Duodenal mucosa (tissue), 2 donors: Measurements from ENCODE around the gene MACROD1.

Experiments used
- H3K27ac ChIP-seq: one replicate; pipeline ENCODE4 v1.7.0; 2013; ENCODE audit warnings: low read depth, low read length
- H3K27me3 ChIP-seq, 2 donors: one replicate each; pipeline ENCODE4 v1.7.0; 2013; ENCODE audit warnings: low read length in 2 of 2, control low read depth in 1 of 2; ENCODE audit not compliant: insufficient read depth in 2 of 2, control insufficient read depth in 1 of 2
- H3K36me3 ChIP-seq, 2 donors: one replicate each; pipeline ENCODE4 v1.7.0; 2013; ENCODE audit warnings: low read length in 2 of 2, control low read depth in 1 of 2; ENCODE audit not compliant: insufficient read depth in 2 of 2, control insufficient read depth in 1 of 2
- H3K4me1 ChIP-seq, 2 donors: one replicate each; pipeline ENCODE4 v1.7.0; 2013; ENCODE audit warnings: low read length in 2 of 2, control low read depth in 1 of 2; ENCODE audit not compliant: insufficient read depth in 2 of 2, control insufficient read depth in 1 of 2
- H3K4me3 ChIP-seq, 2 donors: one replicate each; pipeline ENCODE4 v1.7.0; 2013; ENCODE audit warnings: low read length in 2 of 2, low read depth in 1 of 2
- H3K9ac ChIP-seq, 2 donors: one replicate each; pipeline ENCODE4 v1.7.0; 2013; ENCODE audit warnings: low read length in 2 of 2, low read depth in 1 of 2
- H3K9me3 ChIP-seq, 2 donors: one replicate each; pipeline ENCODE4 v1.7.0; 2013; ENCODE audit warnings: low read length in 2 of 2, control low read depth in 1 of 2; ENCODE audit not compliant: control insufficient read depth in 1 of 2

The MACROD1 gene

GRCh38 chr11:64139049-64139448, 26.9 kb downstream of the MACROD1 start:
- no peak overlapping the region for H3K9ac ChIP-seq
- H3K4me3 ChIP-seq, result no peak overlapping the region
- H3K4me1 ChIP-seq, result no peaks in the 10 kb centered on the region
- no peaks in the 10 kb centered on the region for H3K9me3 ChIP-seq
- no peaks in the 10 kb centered on the region for H3K27me3 ChIP-seq
- H3K27ac ChIP-seq, result no peak overlapping the region
- H3K36me3 ChIP-seq, result no peaks in the 10 kb centered on the region

GRCh38 chr11:64138398-64138797, 27.5 kb downstream of the MACROD1 start:
- H3K27me3 ChIP-seq, result no peaks in the 10 kb centered on the region
- H3K9ac ChIP-seq, result no peak overlapping the region
- no peaks in the 10 kb centered on the region for H3K9me3 ChIP-seq
- H3K36me3 ChIP-seq, result no peaks in the 10 kb centered on the region
- no peaks in the 10 kb centered on the region for H3K4me1 ChIP-seq
- no peak overlapping the region for H3K4me3 ChIP-seq
- H3K27ac ChIP-seq, result no peak overlapping the region

DNA sequence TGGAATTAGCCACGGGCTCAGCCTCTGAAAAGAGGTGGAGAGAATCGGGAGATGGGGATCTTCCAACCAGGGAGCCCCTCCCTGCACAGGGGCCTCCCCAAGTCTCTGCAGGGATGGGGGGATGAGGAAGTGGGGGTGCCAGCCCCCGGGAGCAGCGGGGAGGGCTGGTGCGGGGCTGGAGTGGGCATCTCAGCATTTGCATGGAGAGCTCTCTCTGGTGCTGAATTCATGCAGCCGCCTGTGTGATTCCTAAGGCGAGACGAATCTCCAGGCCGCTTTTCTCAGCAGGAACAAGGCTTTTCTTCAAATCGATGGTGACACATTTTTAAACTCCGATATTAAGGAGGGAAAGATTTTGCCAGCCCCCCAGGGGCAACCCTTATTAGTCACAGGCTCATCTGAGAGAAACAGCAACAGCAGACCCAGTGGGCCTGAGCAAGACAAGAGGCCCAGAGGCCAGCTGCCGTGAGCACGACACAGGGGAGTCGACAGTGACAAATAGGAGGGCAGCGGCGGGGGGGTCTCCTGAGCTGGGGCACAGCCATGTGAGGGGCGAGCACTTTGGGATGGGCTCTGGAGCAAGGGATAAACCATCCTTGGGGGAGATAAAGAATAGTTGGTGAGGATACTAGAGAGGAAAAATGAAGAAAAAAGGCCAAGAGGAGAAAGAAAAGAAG, 29.0 kb downstream of the MACROD1 start:
- no peaks in the 10 kb centered on the region for H3K36me3 ChIP-seq
- H3K9me3 ChIP-seq, result no peaks in the 10 kb centered on the region
- H3K9ac ChIP-seq, result no peak overlapping the region
- no peaks in the 10 kb centered on the region for H3K4me1 ChIP-seq
- H3K27me3 ChIP-seq, result no peaks in the 10 kb centered on the region
- no peak overlapping the region for H3K27ac ChIP-seq
- H3K4me3 ChIP-seq, result no peak overlapping the region

DNA sequence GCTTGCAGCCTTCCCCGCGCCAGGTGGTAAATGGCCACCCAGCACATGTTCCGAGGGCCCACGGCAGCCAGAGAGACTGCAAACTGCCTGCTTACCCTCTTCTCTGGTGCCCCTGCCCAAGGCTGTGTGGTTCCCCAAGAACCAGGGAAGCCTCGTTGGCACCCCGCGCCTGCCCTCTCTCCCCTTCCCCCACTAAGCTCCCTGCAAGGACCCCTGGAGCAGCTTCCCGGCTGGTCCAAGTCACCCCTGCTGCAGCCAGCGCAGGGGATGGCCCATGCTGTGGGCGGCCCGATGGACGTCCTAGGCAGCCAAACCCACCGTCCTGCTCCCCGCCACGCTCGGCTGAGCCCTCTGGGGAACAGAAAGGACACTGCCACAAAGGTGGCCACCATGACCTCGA, 30.2 kb downstream of the MACROD1 start:
- Histone ChIP-seq H3K4me3 (no peak overlapping the region), H3K9ac (no peak overlapping the region)

DNA sequence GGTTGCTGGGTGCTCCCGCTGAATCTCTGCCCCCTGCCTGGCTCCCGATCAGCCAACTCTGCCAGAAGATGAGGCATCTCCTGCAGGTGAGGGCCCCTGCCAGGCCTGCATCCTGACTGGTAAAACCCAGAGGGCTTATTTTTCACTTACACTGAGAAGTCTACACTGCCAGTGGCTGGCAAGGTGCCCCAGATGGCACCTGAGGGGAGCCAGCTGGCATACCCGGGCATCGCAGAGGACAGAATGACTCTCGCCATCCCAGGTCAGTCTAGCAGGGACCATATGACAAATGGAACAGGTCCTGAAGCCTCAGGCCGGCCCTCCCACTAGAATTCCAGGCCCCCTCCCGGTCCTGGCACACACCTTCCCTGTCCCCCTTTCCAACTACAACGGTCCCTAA, 30.9 kb downstream of the MACROD1 start:
- Histone ChIP-seq H3K27me3 (no peaks in the 10 kb centered on the region), H3K9me3 (no peaks in the 10 kb centered on the region), H3K4me1 (no peaks in the 10 kb centered on the region), H3K36me3 (no peaks in the 10 kb centered on the region), H3K9ac (no peak overlapping the region), H3K4me3 (no peak overlapping the region), H3K27ac (no peak overlapping the region)

More for the DNA sequence above, 30.2 kb downstream of the MACROD1 start:
- Histone ChIP-seq H3K36me3 (no peaks in the 10 kb centered on the region), H3K9me3 (no peaks in the 10 kb centered on the region), H3K27me3 (no peaks in the 10 kb centered on the region), H3K4me1 (no peaks in the 10 kb centered on the region), H3K27ac (no peak overlapping the region)

DNA sequence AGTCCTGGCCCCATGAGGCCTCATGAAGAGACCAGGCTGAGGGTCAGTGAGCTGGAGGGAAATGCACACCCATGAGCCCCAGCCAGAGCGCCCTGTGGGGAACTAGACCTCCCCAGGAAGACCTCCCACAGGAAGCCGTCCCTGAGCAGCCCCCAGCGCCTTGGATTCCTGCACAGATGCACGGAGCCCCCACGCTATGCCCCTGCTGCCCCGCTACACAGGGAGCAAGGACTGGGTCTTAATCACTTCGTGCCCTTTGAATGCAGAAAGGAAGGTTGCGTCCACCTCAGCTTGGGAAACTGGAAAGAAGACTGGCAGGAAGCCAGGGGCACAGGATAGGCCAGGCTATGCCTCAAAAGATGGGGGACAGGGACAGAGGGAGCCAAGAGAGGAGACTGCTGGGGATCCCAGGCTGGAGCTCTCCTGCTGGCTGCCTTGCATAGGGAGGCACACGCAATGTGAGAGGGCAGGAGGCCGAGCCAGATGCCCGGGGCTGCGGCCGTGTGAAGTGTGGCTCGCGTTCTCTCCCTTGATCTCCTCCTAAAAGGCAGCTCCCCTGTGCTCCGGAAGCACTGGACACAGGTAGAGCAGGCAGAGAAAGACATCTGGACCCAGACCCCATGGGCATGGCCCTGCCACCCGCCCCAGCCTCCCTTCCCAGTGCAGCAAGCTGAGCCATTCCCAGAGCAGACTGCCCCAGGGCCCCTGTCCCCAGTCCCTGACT, 32.8 kb downstream of the MACROD1 start:
- H3K4me3 ChIP-seq, result no peak overlapping the region
- peaks cover 0 to 6% of the 10 kb centered on the region in 2 donors for H3K4me1 ChIP-seq

GRCh38 chr11:64132191-64132771, 33.6 kb downstream of the MACROD1 start:
- no peaks in the 10 kb centered on the region for H3K27me3 ChIP-seq
- H3K36me3 ChIP-seq, result no peaks in the 10 kb centered on the region
- H3K9me3 ChIP-seq, result no peaks in the 10 kb centered on the region
- no peak overlapping the region for H3K27ac ChIP-seq
- H3K9ac ChIP-seq, result no peak overlapping the region
- H3K4me1 ChIP-seq, result peaks cover 0 to 6% of the 10 kb centered on the region in 2 donors
- H3K4me3 ChIP-seq, result no peak overlapping the region

More for the DNA sequence above, 32.8 kb downstream of the MACROD1 start:
- Histone ChIP-seq H3K27ac (no peak overlapping the region), H3K9me3 (no peaks in the 10 kb centered on the region), H3K27me3 (no peaks in the 10 kb centered on the region), H3K36me3 (no peaks in the 10 kb centered on the region), H3K9ac (no peak overlapping the region)

DNA sequence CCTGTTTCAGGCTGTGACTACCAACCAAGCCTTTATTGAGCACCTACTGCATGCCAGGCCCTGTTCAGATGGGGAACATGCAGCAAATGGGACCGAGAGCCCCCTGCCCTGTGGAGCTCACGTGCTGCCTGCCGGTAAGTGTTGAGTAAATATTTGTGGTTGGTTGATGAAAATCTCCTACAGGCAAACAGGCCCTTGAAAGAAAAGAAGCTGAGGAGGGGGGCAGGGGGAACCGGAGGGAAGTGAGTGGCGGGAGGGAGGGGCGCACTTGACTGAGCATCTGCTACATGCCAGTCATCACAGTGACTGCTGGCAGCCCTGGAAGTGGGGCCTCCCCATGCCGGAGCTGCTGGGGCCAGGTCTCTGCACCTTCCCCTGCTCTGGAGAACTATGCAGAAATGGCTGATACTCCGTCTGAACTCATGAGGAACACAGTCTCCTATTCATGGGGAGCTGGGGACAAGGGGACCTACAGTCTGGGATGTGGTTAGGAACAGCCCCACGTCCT, 34.2 kb downstream of the MACROD1 start:
- Histone ChIP-seq H3K36me3 (no peaks in the 10 kb centered on the region), H3K4me1 (peaks cover 0 to 6% of the 10 kb centered on the region in 2 donors), H3K9ac (no peak overlapping the region), H3K27me3 (no peaks in the 10 kb centered on the region), H3K4me3 (no peak overlapping the region), H3K9me3 (no peaks in the 10 kb centered on the region), H3K27ac (no peak overlapping the region)

GRCh38 chr11:64130618-64131017, 35.3 kb downstream of the MACROD1 start:
- no peak overlapping the region for H3K4me3 ChIP-seq
- H3K36me3 ChIP-seq, result no peaks in the 10 kb centered on the region
- H3K9me3 ChIP-seq, result no peaks in the 10 kb centered on the region
- H3K9ac ChIP-seq, result no peak overlapping the region
- H3K27ac ChIP-seq, result no peak overlapping the region
- peaks cover 0 to 6% of the 10 kb centered on the region in 2 donors for H3K4me1 ChIP-seq
- H3K27me3 ChIP-seq, result no peaks in the 10 kb centered on the region

DNA sequence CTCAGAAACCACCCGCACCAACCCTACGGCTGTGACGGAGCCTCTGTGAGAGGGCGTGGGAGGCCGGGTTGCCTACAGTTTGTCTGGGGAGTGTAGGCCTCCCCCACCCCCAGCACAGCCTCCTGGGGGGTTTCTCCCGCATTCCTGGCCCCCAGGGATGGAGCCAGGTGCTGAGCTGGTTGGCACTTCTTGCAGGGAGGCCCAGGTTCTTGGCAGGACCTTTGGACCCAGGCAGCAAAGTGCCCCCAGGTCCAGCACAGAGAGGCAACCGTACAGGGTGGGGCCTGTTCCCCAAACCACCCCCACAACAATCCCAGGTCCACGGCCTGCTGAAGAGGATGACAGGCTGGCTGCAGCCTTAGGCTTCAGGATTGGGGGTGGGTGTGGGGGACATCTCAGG, 36.5 kb downstream of the MACROD1 start:
- Histone ChIP-seq H3K4me1 (peaks cover 0 to 6% of the 10 kb centered on the region in 2 donors), H3K36me3 (no peaks in the 10 kb centered on the region), H3K27ac (no peak overlapping the region), H3K9me3 (no peaks in the 10 kb centered on the region), H3K4me3 (no peak overlapping the region), H3K27me3 (no peaks in the 10 kb centered on the region), H3K9ac (no peak overlapping the region)
